HEK293 (cell line): ENCODE measurements around the gene APEX1.

ENCODE experiments used
- CTCF ChIA-PET: fragments of 350-600 bp; formaldehyde crosslinking; extraction: SDS; loops from one replicate; lab custom pipeline; 2021; ENCODE audit warnings: antibody characterized with exemption; lab: Yijun Ruan, JAX
- POLR2A ChIA-PET: fragments of 300-600 bp; formaldehyde crosslinking; extraction: SDS; loops from one replicate; lab custom pipeline; 2020; ENCODE audit warnings: antibody characterized with exemption, inconsistent platforms; lab: Yijun Ruan, JAX
- H3K27ac ChIP-seq: fragments of 200-500 bp; sonication (Bioruptor generic); 2 replicates; pipeline ENCODE4 v1.5.1; 2014; ENCODE audit warnings: low read depth, low read length, control low read depth, inconsistent platforms; ENCODE audit errors: extremely low read depth
- H3K36me3 ChIP-seq, 2 experiments: fragments of 200-500 bp in 1 of 2; sonication (Bioruptor generic) in 1 of 2; 1 replicate in 1 of 2; 2 replicates in 1 of 2; pipeline ENCODE4 v1.5.1; 2014 to 2017; ENCODE audit warnings: inconsistent platforms in 2 of 2, low read length in 2 of 2; ENCODE audit not compliant: control insufficient read depth in 2 of 2, insufficient read depth in 1 of 2
- H3K4me1 ChIP-seq: fragments of 200-500 bp; sonication (Bioruptor generic); 2 replicates; pipeline ENCODE4 v1.5.1; 2014; ENCODE audit warnings: mild to moderate bottlenecking, low read length, inconsistent platforms; ENCODE audit not compliant: control insufficient read depth, insufficient read depth
- H3K4me3 ChIP-seq: 2 replicates; pipeline ENCODE4 v1.5.1; 2011; ENCODE audit warnings: low read depth, mild to moderate bottlenecking, control low read depth, low read length, moderate library complexity
- H3K9me3 ChIP-seq: fragments of 200-500 bp; sonication (Bioruptor generic); 2 replicates; pipeline ENCODE4 v1.5.1; 2014; ENCODE audit warnings: low read depth, low read length, inconsistent platforms; ENCODE audit not compliant: control insufficient read depth, insufficient read depth
- BCL6B ChIP-seq: fragments of 450-650 bp; formaldehyde crosslinking; IDR thresholded peaks from 2 replicates; pipeline ENCODE4 v1.5.1; 2017; ENCODE audit warnings: missing biosample characterization, missing genetic modification characterization
- KLF8 ChIP-seq: fragments of 450-650 bp; formaldehyde crosslinking; IDR thresholded peaks from 2 replicates; pipeline ENCODE4 v1.5.1; 2016; ENCODE audit warnings: missing biosample characterization, missing genetic modification characterization
- KLF9 ChIP-seq: fragments of 450-650 bp; formaldehyde crosslinking; IDR thresholded peaks from 2 replicates; pipeline ENCODE4 v1.5.1; 2016; ENCODE audit warnings: missing biosample characterization, missing genetic modification characterization, low read depth
- SP2 ChIP-seq: fragments of 450-650 bp; formaldehyde crosslinking; IDR thresholded peaks from 2 replicates; pipeline ENCODE4 v1.5.1; 2016; ENCODE audit warnings: missing biosample characterization, missing genetic modification characterization
- SP7 ChIP-seq: fragments of 450-650 bp; formaldehyde crosslinking; IDR thresholded peaks from 2 replicates; pipeline ENCODE4 v1.5.1; 2016; ENCODE audit warnings: missing biosample characterization, missing genetic modification characterization
- ZBTB21 ChIP-seq: fragments of 450-650 bp; formaldehyde crosslinking; IDR thresholded peaks from 2 replicates; pipeline ENCODE4 v1.5.1; 2017; ENCODE audit warnings: missing biosample characterization, missing genetic modification characterization
- ZBTB6 ChIP-seq: fragments of 450-650 bp; formaldehyde crosslinking; IDR thresholded peaks from 2 replicates; pipeline ENCODE4 v1.5.1; 2017; ENCODE audit warnings: missing biosample characterization, missing genetic modification characterization
- ZFHX2 ChIP-seq: fragments of 450-650 bp; formaldehyde crosslinking; conservative IDR thresholded peaks from 2 replicates; pipeline ENCODE4 v1.5.1; 2016; ENCODE audit warnings: missing biosample characterization, missing genetic modification characterization
- ZIC2 ChIP-seq: fragments of 450-650 bp; formaldehyde crosslinking; IDR thresholded peaks from 2 replicates; pipeline ENCODE4 v1.5.1; 2016; ENCODE audit warnings: missing biosample characterization, missing genetic modification characterization
- ZNF10 ChIP-seq: fragments of 450-650 bp; formaldehyde crosslinking; IDR thresholded peaks from 2 replicates; pipeline ENCODE4 v1.5.1; 2017; ENCODE audit warnings: missing biosample characterization, missing genetic modification characterization
- ZNF211 ChIP-seq: fragments of 450-650 bp; formaldehyde crosslinking; IDR thresholded peaks from 2 replicates; pipeline ENCODE4 v1.5.1; 2016; ENCODE audit warnings: low read depth, missing biosample characterization, missing genetic modification characterization
- ZNF221 ChIP-seq: fragments of 450-650 bp; formaldehyde crosslinking; IDR thresholded peaks from 2 replicates; pipeline ENCODE4 v1.5.1; 2017; ENCODE audit warnings: missing biosample characterization, missing genetic modification characterization, borderline replicate concordance
- ZNF280D ChIP-seq: fragments of 450-650 bp; formaldehyde crosslinking; IDR thresholded peaks from 2 replicates; pipeline ENCODE4 v1.5.1; 2016; ENCODE audit warnings: missing biosample characterization, missing genetic modification characterization
- ZNF423 ChIP-seq: fragments of 450-650 bp; formaldehyde crosslinking; IDR thresholded peaks from 2 replicates; pipeline ENCODE4 v1.5.1; 2016; ENCODE audit warnings: missing biosample characterization, missing genetic modification characterization
- ZNF433 ChIP-seq: fragments of 450-650 bp; formaldehyde crosslinking; IDR thresholded peaks from 2 replicates; pipeline ENCODE4 v1.5.1; 2016; ENCODE audit warnings: missing biosample characterization, missing genetic modification characterization, low read depth
- ZNF473 ChIP-seq: fragments of 450-650 bp; formaldehyde crosslinking; IDR thresholded peaks from 2 replicates; pipeline ENCODE4 v1.5.1; 2017; ENCODE audit warnings: missing biosample characterization, missing genetic modification characterization
- ZNF513 ChIP-seq: fragments of 450-650 bp; IDR thresholded peaks from 2 replicates; pipeline ENCODE4 v1.5.1; 2018; ENCODE audit warnings: missing biosample characterization, missing genetic modification characterization
- ZNF555 ChIP-seq: fragments of 450-650 bp; formaldehyde crosslinking; conservative IDR thresholded peaks from 2 replicates; pipeline ENCODE4 v1.5.1; 2017; ENCODE audit warnings: missing biosample characterization, mild to moderate bottlenecking, missing genetic modification characterization, inconsistent platforms
- ZNF558 ChIP-seq: fragments of 450-650 bp; formaldehyde crosslinking; IDR thresholded peaks from 2 replicates; pipeline ENCODE4 v1.5.1; 2016; ENCODE audit warnings: missing biosample characterization, missing genetic modification characterization
- ZNF561 ChIP-seq: fragments of 450-650 bp; IDR thresholded peaks from 2 replicates; pipeline ENCODE4 v1.5.1; 2018; ENCODE audit warnings: missing biosample characterization, missing genetic modification characterization, borderline replicate concordance
- ZNF596 ChIP-seq: fragments of 450-650 bp; IDR thresholded peaks from 2 replicates; pipeline ENCODE4 v1.5.0; 2018; ENCODE audit warnings: missing biosample characterization, mild to moderate bottlenecking, missing genetic modification characterization, moderate library complexity
- ZNF610 ChIP-seq: fragments of 450-650 bp; formaldehyde crosslinking; IDR thresholded peaks from 2 replicates; pipeline ENCODE4 v1.5.1; 2016; ENCODE audit warnings: missing biosample characterization, missing genetic modification characterization, borderline replicate concordance
- ZNF623 ChIP-seq: fragments of 450-650 bp; formaldehyde crosslinking; IDR thresholded peaks from 2 replicates; pipeline ENCODE4 v1.5.1; 2016; ENCODE audit warnings: missing biosample characterization, missing genetic modification characterization
- ZNF629 ChIP-seq: fragments of 450-650 bp; formaldehyde crosslinking; IDR thresholded peaks from 2 replicates; pipeline ENCODE4 v1.5.1; 2017; ENCODE audit warnings: missing biosample characterization, missing genetic modification characterization
- ZNF843 ChIP-seq: fragments of 450-650 bp; formaldehyde crosslinking; IDR thresholded peaks from 2 replicates; pipeline ENCODE4 v1.5.1; 2016; ENCODE audit warnings: missing biosample characterization, missing genetic modification characterization
- ZSCAN16 ChIP-seq: fragments of 450-650 bp; formaldehyde crosslinking; IDR thresholded peaks from 2 replicates; pipeline ENCODE4 v1.5.1; 2016; ENCODE audit warnings: missing biosample characterization, missing genetic modification characterization
- ZSCAN30 ChIP-seq: fragments of 450-650 bp; IDR thresholded peaks from 2 replicates; pipeline ENCODE4 v1.5.1; 2018; ENCODE audit warnings: missing biosample characterization, mild to moderate bottlenecking, missing genetic modification characterization, moderate library complexity
- ZXDB ChIP-seq: fragments of 450-650 bp; formaldehyde crosslinking; IDR thresholded peaks from 2 replicates; pipeline ENCODE4 v1.5.1; 2016; ENCODE audit warnings: missing biosample characterization, missing genetic modification characterization

The APEX1 gene

GRCh38 chr14:20412876-20413743 lies 41.9 kb upstream of the APEX1 start, which contains the start of gene TEP1:
Gene TEP1 (minus strand): TSS chr14:20413501. CDS start chr14:20408439, 5,062 bp downstream.
- Histone ChIP-seq H3K4me3 (peak within 1 kb of the TSS; percentile 85), H3K9me3 (no peaks in the 10 kb centered on the region), H3K27ac (peak within 1 kb of the TSS; percentile 79), H3K4me1 (peaks cover 16% of the 10 kb centered on the region), H3K36me3 (peaks cover 0 to 2% of the 10 kb centered on the region in 2 experiments; a peak in 1 of 3 replicates)
- ChIA-PET CTCF (interaction anchor here (0.5 to 1.2 kb wide), 5 partner anchors 9 to 744 kb away, joined by 3 to 6 read pairs (median 3); partner anchors contain the start of gene APEX1), POLR2A (interaction anchor here (0.6 to 3.1 kb wide), 12 partner anchors 9 to 394 kb away, joined by 3 to 32 read pairs (median 6); partner anchors contain the start of genes APEX1, OSGEP, PARP2 and PIP4P1)
- TF ChIP-seq ZNF561 (tag by site-specific recombination), result peak; percentile 85
- no peak for TF ChIP-seq ZNF221
- TF ChIP-seq BCL6B (tag by site-specific recombination), result no peak
- TF ChIP-seq KLF9 (tag by site-specific recombination), result no peak
- TF ChIP-seq ZNF623 (tag by site-specific recombination), result 0 out of 2 replicates have a peak, but pooled peaks have one; percentile 5
- TF ChIP-seq ZNF10 (tag by site-specific recombination), result no peak
- TF ChIP-seq ZNF629, result peak; percentile 49
- TF ChIP-seq ZFHX2, result peak; percentile 30; the same call in 1 of the 2 replicates
- TF ChIP-seq ZBTB6 (tag by site-specific recombination), result no peak
- TF ChIP-seq ZNF843 (tag by site-specific recombination), result 0 out of 2 replicates have a peak, but pooled peaks have one; percentile 19
- TF ChIP-seq ZNF558 (tag by site-specific recombination), result no peak
- peak; percentile 93 for TF ChIP-seq ZSCAN30
- TF ChIP-seq ZNF596 (tag by site-specific recombination), result no peak
- TF ChIP-seq SP2 (tag by site-specific recombination), result peak; percentile 91
- peak; percentile 85; the same call in 1 of the 2 replicates for TF ChIP-seq ZXDB (tag by site-specific recombination)
- TF ChIP-seq ZBTB21, result 0 out of 2 replicates have a peak, but pooled peaks have one; percentile 16
- TF ChIP-seq ZNF280D (tag by site-specific recombination), result no peak
- TF ChIP-seq ZNF610 (tag by site-specific recombination), result no peak
- peak; percentile 73 for TF ChIP-seq ZIC2 (tag by site-specific recombination)
- no peak for TF ChIP-seq ZNF555
- TF ChIP-seq ZNF211, result no peak
- TF ChIP-seq ZNF513 (tag by site-specific recombination), result peak; percentile 38; the same call in 1 of the 2 replicates
- TF ChIP-seq ZNF433, result no peak
- TF ChIP-seq KLF8 (tag by site-specific recombination), result peak; percentile 86
- peak; percentile 86 for TF ChIP-seq ZNF423 (tag by site-specific recombination)
- no peak for TF ChIP-seq ZNF473 (tag by site-specific recombination)
- TF ChIP-seq SP7 (tag by site-specific recombination), result peak; percentile 78
- peak; percentile 29; the same call in 1 of the 2 replicates for TF ChIP-seq ZSCAN16 (tag by site-specific recombination)
